ENCODE results near the gene COL18A1.

COL18A1 gene

GRCh38 chr21:45468971-45469272 lies 64.0 kb downstream of the COL18A1 start:
- in situ Hi-C loops (cut with MboI; ENCODE audit: low pct_unique_long_range_greater_than_20kb, low sequenced_read_pairs, unreplicated experiment) = no loop called here
- no peak for DNase-seq (ENCODE audit: low spot score)
- TF ChIP-seq CTCF (IDR thresholded peaks at IDR 0.05; ENCODE audit: extremely low read depth, insufficient read depth, missing control alignments) = no peak

- no peak for TF ChIP-seq CTCF (IDR thresholded peaks at IDR 0.05; ENCODE audit: extremely low read depth, insufficient read depth, missing control alignments)
- in situ Hi-C loops (cut with MboI; ENCODE audit: low pct_unique_long_range_greater_than_20kb, low sequenced_read_pairs, unreplicated experiment) = no loop called here
- no peak for DNase-seq (ENCODE audit: low spot score)
These were observed 64.5 kb downstream of the COL18A1 start for GRCh38 chr21:45469273-45470086.

- in situ Hi-C loops (cut with MboI; ENCODE audit: low pct_unique_long_range_greater_than_20kb, low sequenced_read_pairs, unreplicated experiment) = no loop called here
- no peak for TF ChIP-seq CTCF (IDR thresholded peaks at IDR 0.05; ENCODE audit: extremely low read depth, insufficient read depth, missing control alignments)
- no peak for DNase-seq (ENCODE audit: low spot score)
These were observed 65.1 kb downstream of the COL18A1 start for GRCh38 chr21:45470087-45470515.

- in situ Hi-C loops (cut with MboI; ENCODE audit: low pct_unique_long_range_greater_than_20kb, low sequenced_read_pairs, unreplicated experiment) = no loop called here
- no peak for DNase-seq (ENCODE audit: low spot score)
- no peak for TF ChIP-seq CTCF (IDR thresholded peaks at IDR 0.05; ENCODE audit: extremely low read depth, insufficient read depth, missing control alignments)
These were observed 66.0 kb downstream of the COL18A1 start for GRCh38 chr21:45470773-45471524.

GRCh38 chr21:45471525-45472221 lies 66.7 kb downstream of the COL18A1 start:
- TF ChIP-seq CTCF (IDR thresholded peaks at IDR 0.05; ENCODE audit: extremely low read depth, insufficient read depth, missing control alignments) = no peak
- DNase-seq (ENCODE audit: low spot score) = no peak
- in situ Hi-C loops (cut with MboI; ENCODE audit: low pct_unique_long_range_greater_than_20kb, low sequenced_read_pairs, unreplicated experiment) = no loop called here

- in situ Hi-C loops (cut with MboI; ENCODE audit: low pct_unique_long_range_greater_than_20kb, low sequenced_read_pairs, unreplicated experiment) = no loop called here
- DNase-seq (ENCODE audit: low spot score) = no peak
- no peak for TF ChIP-seq CTCF (IDR thresholded peaks at IDR 0.05; ENCODE audit: extremely low read depth, insufficient read depth, missing control alignments)
These were observed 67.7 kb downstream of the COL18A1 start for GRCh38 chr21:45472445-45473365.
